NT2/D1 (cell line): ENCODE data around the gene SVEP1.

Experiments
- SUZ12 ChIP-seq: IDR thresholded peaks from 2 replicates; pipeline ENCODE4 v1.6.1; 2011; ENCODE audit not compliant: insufficient read length, insufficient read depth; ENCODE audit errors: extremely low read depth
- YY1 ChIP-seq: IDR thresholded peaks from 2 replicates; pipeline ENCODE4 v1.6.1; 2011; ENCODE audit not compliant: insufficient read length, insufficient read depth
- ZNF274 ChIP-seq: IDR thresholded peaks from 2 replicates; pipeline ENCODE4 v1.6.1; 2011; ENCODE audit warnings: mild to moderate bottlenecking, low read depth, low read length

DNA sequence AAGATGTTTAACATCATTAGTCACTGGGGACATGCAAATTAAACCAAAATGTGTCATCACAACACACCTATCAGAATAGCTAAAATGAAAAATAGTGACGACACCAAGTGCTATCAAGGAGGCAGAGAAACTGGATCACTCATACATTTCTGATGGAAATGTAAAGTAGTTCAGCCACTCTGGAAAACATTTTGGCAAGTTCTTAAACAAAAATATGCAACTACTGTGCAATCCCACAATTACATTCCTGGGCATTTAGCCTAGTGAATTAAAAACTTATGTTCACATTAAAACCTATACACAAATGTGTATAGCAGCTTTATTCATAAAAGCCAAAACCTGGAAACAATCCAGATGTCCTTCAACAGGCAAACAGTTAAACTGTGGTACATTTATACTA, 53.1 kb downstream of the SVEP1 start:
- TF ChIP-seq ZNF274 = no peak
- no peak for TF ChIP-seq SUZ12
- TF ChIP-seq YY1 = no peak
